Body of pancreas (tissue), 4 donors: ENCODE data around the gene USP50. TPM values are rescaled to one million over a fixed set of nuclear protein-coding genes. Genes with fewer than 3 reads are reported as not detected.

Experiments used
- ATAC-seq: fragments of 150-250 bp; one replicate; pipeline ENCODE4 v1.9.1; 2016
- DNase-seq, 4 donors: peaks; one replicate each; pipeline ENCODE4 v3.0.0-alpha.2; 2019
- H3K27ac ChIP-seq, 4 donors: fragments of 200-600 bp; sonication (generic); 1 replicate in 3 of 4; 2 replicates in 1 of 4; pipeline versions ENCODE4 v1.5.1 to v1.6.1; 2016 to 2019; ENCODE audit warnings: mild to moderate bottlenecking in 1 of 4, mixed read lengths in 1 of 4, moderate library complexity in 1 of 4
- H3K27me3 ChIP-seq, 2 donors: fragments of 200-600 bp; sonication (generic); one replicate each; pipeline ENCODE4 v1.6.0; 2016; ENCODE audit warnings: mild to moderate bottlenecking in 1 of 2
- H3K36me3 ChIP-seq, 2 donors: fragments of 200-600 bp; sonication (generic); replicated peaks in 1 of 2; 2 replicates each; pipeline ENCODE4 v1.5.1; 2016; ENCODE audit warnings: low read depth in 2 of 2; ENCODE audit not compliant: insufficient read depth in 1 of 2
- H3K4me1 ChIP-seq: fragments of 200-600 bp; sonication (generic); one replicate; pipeline ENCODE4 v1.6.0; 2016
- H3K4me3 ChIP-seq, 2 donors: fragments of 200-600 bp; sonication (generic); 1 replicate in 1 of 2; 2 replicates in 1 of 2; pipeline ENCODE4 v1.5.1; 2016 to 2019
- H3K9me3 ChIP-seq, 3 donors: fragments of 200-600 bp; sonication (generic); 1 replicate in 2 of 3; 2 replicates in 1 of 3; pipeline ENCODE4 v1.5.1; 2016
- CTCF ChIP-seq, 7 experiments: fragments of 450-650 bp in 4 of 7; fragments of 200-600 bp in 3 of 7; sonication (generic) in 3 of 7; IDR thresholded peaks; one replicate each; pipeline ENCODE4 v1.5.1; 2016 to 2019; ENCODE audit warnings: antibody characterized with exemption in 7 of 7
- POLR2A ChIP-seq, 3 donors: fragments of 450-650 bp; IDR thresholded peaks; one replicate each; pipeline ENCODE4 v1.6.1; 2016; ENCODE audit warnings: antibody characterized with exemption in 3 of 3, mild to moderate bottlenecking in 2 of 3
- WGBS, 2 donors: methylation state at CpG; one replicate each; pipeline ENCODE4 v1.1.5; 2017; 5-methylcytosine and 5-hydroxymethylcytosine counted together
- intact Hi-C: fragments of 100-400 bp; cut with DNase I; formaldehyde crosslinking; loops from one replicate; pipeline ENCODE4 v1.15.1; 2023
- total RNA-seq, 2 donors: library from RNA; depleted of rRNA; stranded (reverse); fragments of >200 nt; gene quantifications; one replicate each; pipeline ENCODE4 v1.1.0, GENCODE V29; 2016

USP50 gene
- total RNA-seq, 2 donors from 2014 or later: not detected

GRCh38 chr15:50556642-50557371, 10.3 kb upstream of the USP50 start:
- Histone ChIP-seq H3K4me1 (peaks cover 4% of the 10 kb centered on the region), H3K4me3 (no peak overlapping the region), H3K27ac (no peak overlapping the region), H3K9me3 (no peaks in the 10 kb centered on the region), H3K27me3 (no peaks in the 10 kb centered on the region), H3K36me3 (peaks cover 0 to 4% of the 10 kb centered on the region in 2 donors)
- no peak for ATAC-seq
- intact Hi-C loops: no loop called here
- TF ChIP-seq CTCF (IDR thresholded peaks at IDR 0.05) (no peak), POLR2A (IDR thresholded peaks at IDR 0.05) (no peak)
- DNase-seq: no peak
- WGBS, 2 donors: 93 to 96% methylated on average over 2 of the region's 2 CpGs

- Histone ChIP-seq H3K36me3 (no peaks in the 10 kb centered on the region), H3K4me3 (no peak overlapping the region), H3K27me3 (no peaks in the 10 kb centered on the region), H3K4me1 (no peaks in the 10 kb centered on the region), H3K9me3 (no peaks in the 10 kb centered on the region), H3K27ac (no peak overlapping the region)
- no peak for DNase-seq
- no peak for ATAC-seq
- intact Hi-C loops: no loop called here
- TF ChIP-seq POLR2A (IDR thresholded peaks at IDR 0.05) (no peak), CTCF (IDR thresholded peaks at IDR 0.05) (no peak)
- 82% methylated on average over 4 of the region's 4 CpGs for WGBS, 2 donors
Measured at GRCh38 chr15:50552238-50552637, 5.8 kb upstream of the USP50 start.

DNA sequence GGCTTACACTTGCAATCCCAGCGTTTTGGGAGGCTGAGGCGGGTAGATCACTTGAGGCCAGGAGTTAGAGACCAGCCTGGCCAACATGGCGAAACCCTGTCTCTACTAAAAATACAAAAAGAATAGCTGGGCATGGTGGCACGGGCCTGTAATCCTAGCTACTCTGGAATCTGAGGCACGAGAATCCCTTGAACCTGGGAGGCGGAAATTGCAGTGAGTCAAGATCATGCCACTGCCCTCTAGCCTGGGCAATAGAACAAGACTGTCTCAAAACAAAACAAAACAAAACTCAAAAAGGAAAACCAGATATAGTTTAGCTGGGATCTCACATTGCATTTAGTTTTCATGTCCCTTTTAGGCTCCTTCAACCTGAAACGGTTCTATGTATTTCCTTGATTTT, 2.9 kb upstream of the USP50 start:
- DNase-seq: no peak
- no peak for ATAC-seq
- intact Hi-C loops: no loop called here
- TF ChIP-seq POLR2A (IDR thresholded peaks at IDR 0.05) (no peak), CTCF (IDR thresholded peaks at IDR 0.05) (no peak)
- H3K4me1 ChIP-seq: no peaks in the 10 kb centered on the region
- H3K27ac ChIP-seq: no peak overlapping the region
- no peak overlapping the region for H3K4me3 ChIP-seq
- H3K36me3 ChIP-seq: no peaks in the 10 kb centered on the region
- no peaks in the 10 kb centered on the region for H3K9me3 ChIP-seq
- no peaks in the 10 kb centered on the region for H3K27me3 ChIP-seq
- WGBS, 2 donors: 78 to 81% methylated on average over 7 of the region's 7 CpGs

DNA sequence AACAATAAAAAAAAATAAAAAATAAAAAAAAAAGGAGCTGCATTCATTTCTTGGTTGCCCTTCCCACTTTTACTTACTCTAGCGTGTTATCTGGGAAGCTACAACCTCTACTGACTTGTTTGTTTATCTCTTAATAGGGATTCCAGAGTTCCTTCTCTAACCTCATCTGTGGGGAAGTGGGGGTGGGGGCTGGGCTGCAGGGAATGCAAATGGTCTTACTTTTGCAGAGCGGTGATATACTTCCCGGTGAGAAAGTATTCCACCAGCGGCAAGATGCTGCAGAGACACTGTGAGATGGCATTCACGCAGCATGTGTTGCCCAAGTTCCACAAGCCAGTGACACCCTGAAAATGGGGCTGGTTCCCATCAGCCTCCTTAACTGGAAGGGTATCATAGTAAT, 2.1 kb downstream of the USP50 start:
- intact Hi-C loops: no loop called here
- H3K27me3 ChIP-seq: no peaks in the 10 kb centered on the region
- 44 to 63% methylated on average over 5 of the region's 5 CpGs for WGBS, 2 donors
- no peak overlapping the region for H3K4me3 ChIP-seq
- DNase-seq (no peak), ATAC-seq (no peak)
- TF ChIP-seq CTCF (IDR thresholded peaks at IDR 0.05) (no peak), POLR2A (IDR thresholded peaks at IDR 0.05) (no peak)
- H3K4me1 ChIP-seq: no peaks in the 10 kb centered on the region
- no peak overlapping the region for H3K27ac ChIP-seq
- H3K9me3 ChIP-seq: no peaks in the 10 kb centered on the region
- no peaks in the 10 kb centered on the region for H3K36me3 ChIP-seq

DNA sequence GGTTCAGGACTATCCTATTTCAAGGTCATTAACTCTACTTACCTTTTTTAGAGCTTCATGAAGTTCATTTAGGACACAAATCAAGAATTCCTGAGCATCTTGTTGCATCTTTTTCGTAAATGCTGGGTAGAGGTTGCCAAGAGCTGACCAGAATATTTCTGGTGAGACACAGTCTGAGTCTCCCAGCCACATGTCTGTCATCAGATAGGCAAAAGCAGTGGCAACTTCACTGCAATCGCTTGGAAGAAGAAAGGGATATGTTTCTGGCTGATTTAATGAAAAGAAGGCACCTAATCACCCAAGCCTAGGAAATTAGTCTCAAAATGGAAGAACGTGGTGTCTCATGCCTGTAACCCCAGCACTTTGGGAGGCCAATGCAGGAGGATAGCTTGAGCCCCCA, 2.9 kb downstream of the USP50 start:
- TF ChIP-seq CTCF (IDR thresholded peaks at IDR 0.05) (no peak), POLR2A (IDR thresholded peaks at IDR 0.05) (no peak)
- no peaks in the 10 kb centered on the region for H3K4me1 ChIP-seq
- no peaks in the 10 kb centered on the region for H3K9me3 ChIP-seq
- intact Hi-C loops: no loop called here
- no peak overlapping the region for H3K27ac ChIP-seq
- no peaks in the 10 kb centered on the region for H3K27me3 ChIP-seq
- WGBS, 2 donors: 65 to 75% methylated on average over 3 of the region's 3 CpGs
- no peaks in the 10 kb centered on the region for H3K36me3 ChIP-seq
- ATAC-seq: no peak
- DNase-seq: no peak
- H3K4me3 ChIP-seq: no peak overlapping the region
